Inflammatory macrophage treated with lipopolysaccharide for 1 hour (primary cell): Measurements from ENCODE around the gene CBL.
"Not testable (repeated sequence)": the region's sequence is repeated elsewhere in the genome, so short reads cannot be mapped to it uniquely, and the experiment has no call there.

Experiments
- DNase-seq, 2 donors: peaks; one replicate each; pipeline ENCODE4 v3.0.0-alpha.2; 2020 to 2022

CBL gene

DNA sequence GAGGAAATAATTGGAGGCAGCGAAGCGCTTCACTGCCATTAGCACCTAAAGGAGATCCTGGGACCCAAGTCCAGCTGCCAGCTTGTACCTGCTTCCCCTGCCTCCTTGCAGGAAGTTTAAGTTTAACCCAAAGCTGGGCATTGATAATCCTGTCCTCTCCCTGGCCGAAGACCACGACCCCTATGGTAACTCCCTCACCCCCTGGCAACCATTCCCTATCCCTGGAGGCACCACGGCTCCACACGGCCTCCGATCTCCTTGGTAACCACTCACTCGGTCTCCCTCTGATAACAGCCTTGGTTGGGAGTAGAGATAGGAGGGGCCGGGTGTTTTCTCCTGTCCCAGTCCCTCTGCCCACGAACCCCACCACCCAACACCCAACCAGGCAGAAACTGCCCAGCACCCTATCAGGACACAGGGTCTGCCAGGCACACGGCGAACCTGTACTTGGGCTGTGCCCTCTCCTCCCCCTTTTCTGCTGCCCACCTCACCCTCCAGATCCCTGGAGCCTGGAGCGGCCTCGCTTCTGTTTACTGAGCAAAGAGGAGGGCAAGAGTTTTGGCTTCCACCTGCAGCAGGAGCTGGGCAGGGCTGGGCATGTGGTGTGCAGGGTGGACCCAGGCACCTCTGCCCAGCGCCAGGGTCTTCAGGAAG is 20.0 kb upstream of the CBL start:
- DNase-seq = no peak

DNA sequence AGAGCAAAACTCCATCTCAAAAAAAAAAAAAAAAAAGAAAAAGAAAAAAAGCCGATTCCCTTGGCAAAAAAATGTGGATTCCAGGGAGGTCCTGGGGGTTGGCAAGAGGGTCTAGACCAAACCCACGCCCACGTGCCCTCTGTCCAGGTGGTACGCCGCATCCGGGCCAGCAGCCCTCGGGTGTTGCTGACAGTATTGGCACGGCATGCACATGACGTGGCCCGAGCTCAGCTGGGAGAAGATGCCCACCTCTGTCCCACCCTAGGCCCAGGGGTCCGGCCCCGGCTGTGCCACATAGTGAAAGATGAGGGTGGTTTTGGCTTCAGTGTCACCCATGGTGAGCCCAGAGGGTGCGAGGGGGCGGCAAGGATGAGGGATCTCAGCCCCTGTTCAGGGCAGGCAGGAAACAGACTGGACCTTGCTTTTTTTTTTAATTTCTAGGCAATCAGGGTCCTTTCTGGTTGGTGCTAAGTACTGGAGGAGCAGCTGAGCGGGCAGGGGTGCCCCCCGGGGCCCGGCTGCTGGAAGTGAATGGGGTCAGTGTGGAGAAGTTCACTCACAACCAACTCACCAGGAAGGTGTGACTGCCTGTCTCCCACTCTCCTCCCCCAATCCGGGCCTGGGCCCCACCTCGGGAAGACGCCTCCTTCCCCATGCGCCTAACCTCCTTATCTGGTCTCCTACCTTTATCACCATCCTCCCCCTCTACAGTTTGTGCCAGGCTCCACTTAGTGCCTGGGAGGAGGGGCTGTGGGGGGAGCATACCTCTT is 18.8 kb upstream of the CBL start:
- no peak for DNase-seq

GRCh38 chr11:119188067-119188466 is 18.1 kb upstream of the CBL start:
- no peak for DNase-seq

DNA sequence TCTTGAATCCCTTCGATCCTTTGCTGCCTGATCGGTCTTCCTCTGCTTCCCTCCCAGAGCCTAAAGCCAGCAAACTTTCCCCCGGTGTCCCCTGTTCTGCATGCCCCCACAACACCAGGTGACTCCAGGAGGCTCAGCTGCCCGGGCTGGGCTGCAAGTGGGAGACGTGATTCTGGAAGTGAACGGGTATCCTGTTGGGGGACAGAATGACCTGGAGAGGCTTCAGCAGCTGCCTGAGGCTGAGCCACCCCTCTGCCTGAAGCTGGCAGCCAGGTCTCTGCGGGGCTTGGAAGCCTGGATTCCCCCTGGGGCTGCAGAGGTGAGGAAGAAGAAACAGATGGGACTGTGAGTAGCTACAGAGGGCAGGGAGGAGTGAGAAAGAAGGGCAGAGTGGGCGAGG is 17.3 kb upstream of the CBL start:
- DNase-seq = no peak

DNA sequence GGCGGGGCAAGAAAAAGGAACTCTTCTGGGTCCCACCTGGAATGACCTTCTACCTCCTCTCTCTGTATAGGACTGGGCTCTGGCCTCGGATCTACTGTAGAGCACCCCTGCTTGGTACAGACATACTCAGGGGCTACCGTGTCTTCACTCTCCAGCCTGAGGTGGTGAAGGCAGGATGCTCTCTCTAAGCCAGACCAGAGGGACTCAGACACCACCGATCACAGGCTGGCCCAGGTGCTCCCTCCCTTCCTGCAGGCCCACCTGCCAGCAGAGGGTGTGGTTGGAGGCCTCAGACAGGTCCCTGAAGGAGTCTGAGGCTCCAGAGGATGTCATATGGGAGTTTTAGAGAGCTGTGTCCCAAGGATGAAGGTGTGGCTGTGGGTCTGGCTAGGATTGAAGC is 16.7 kb upstream of the CBL start:
- no peak for DNase-seq

GRCh38 chr11:119190531-119190930 is 15.6 kb upstream of the CBL start:
- no peak for DNase-seq

GRCh38 chr11:119191265-119191664 is 14.9 kb upstream of the CBL start:
- not testable (repeated sequence) for DNase-seq

DNA sequence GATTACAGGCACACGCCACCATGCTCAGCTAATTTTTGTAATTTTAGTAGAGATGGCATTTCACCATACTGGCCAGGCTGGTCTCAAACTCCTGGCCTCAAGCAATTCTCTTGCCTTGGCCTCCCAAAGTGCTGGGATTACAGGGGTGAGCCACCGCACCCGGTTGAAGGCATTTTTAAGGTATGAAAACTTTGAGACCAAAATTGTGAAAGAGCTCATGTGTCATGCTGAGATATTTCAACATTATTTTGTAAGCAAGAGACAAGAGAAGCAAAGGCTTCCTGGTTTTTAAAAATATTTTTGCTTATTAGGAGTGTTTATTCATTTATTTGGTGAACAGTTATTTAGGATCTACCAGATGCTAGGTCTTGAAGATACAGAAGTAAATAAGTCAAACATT is 14.0 kb upstream of the CBL start:
- DNase-seq = peak; percentile 70 to 84

DNA sequence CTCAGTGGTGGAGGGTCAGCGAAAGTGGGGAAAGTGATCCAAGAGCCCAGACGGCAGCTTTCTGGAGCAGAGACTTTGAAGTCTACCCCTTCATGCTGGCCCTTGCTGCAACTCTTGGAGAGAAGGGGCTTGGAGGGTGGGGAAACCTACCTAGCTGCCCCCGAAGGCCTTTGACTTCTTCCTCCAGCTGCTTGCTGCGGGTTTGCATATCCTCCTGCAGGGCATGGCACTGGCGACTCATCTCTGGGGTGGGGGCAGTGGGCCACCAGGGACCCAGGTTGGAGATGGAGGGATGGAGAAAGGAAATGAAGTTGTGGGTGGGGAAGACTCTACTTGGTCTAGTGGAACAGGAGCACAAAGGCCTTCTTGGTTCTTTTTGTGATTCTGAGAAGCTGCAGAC is 13.1 kb upstream of the CBL start:
- no peak for DNase-seq

DNA sequence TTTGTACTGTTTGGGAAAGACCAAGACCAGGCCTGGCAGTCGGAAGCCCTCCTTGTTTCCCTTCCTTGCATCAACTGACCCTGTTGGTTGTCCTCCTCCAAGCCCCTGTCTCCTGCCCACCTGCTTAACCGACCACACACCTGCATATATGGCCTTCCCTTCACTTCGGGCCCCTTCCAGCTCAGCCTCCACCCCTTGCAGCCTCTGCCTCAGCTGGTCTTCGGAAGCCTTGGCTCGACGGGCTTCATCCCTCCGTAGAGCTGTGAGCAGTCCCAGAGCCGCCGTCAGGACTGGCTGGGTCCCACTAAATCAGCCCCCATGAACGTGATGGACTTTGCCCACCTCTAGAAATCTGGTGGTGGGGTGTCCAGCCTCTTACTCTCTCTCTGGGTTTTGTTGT is 12.5 kb upstream of the CBL start:
- no peak for DNase-seq

DNA sequence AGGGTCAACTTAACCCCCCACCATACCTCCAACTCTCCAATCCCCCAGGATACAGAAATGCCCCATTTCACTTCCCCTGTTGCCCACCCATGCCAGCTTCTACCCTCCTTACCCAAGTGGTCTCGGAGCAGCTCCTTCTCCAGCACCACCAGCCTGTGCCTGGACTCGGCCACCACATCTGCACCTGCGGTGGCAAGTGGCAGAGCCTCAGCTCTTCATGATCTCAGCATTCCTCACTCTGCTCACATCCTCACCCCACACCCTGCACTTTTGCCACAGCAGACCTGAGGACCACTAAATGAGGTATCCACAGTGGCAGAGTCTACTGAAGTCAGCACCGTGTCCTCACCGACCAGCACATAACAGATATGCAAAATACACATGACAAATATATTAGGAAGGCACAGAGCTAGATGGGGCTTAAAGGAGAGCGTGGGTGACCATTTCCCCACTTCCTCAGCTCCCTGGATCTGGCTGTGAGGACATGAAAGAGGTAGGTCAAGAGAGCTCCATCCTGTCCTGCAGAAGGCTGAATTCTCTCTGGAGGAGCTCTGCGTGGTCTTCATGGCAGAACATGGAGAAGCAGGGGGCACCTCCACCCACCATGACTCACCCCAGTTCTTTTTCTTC is 11.2 kb upstream of the CBL start:
- peak; percentile 36 to 56 for DNase-seq

DNA sequence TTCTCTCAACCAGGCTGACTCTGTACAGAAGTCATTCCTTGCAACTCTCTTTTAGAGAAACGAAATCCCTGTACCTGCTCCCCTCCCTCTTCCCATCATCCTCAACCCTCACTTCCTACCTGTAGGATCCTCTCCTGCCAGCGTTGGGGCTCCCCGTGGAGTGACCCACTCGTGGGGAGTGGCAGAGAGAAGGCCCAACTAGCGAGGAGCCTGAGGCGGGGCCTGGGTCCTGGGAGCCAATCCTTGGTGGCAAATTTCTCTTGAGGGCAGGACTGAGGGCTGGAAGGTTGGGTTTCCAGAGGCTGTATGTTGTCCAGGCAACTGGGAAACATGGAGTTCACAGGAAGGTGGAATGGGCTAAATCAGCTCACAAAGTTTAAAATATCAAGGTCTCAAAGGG is 10.5 kb upstream of the CBL start:
- peak in 1 of 2 donors; percentile 22 for DNase-seq

DNA sequence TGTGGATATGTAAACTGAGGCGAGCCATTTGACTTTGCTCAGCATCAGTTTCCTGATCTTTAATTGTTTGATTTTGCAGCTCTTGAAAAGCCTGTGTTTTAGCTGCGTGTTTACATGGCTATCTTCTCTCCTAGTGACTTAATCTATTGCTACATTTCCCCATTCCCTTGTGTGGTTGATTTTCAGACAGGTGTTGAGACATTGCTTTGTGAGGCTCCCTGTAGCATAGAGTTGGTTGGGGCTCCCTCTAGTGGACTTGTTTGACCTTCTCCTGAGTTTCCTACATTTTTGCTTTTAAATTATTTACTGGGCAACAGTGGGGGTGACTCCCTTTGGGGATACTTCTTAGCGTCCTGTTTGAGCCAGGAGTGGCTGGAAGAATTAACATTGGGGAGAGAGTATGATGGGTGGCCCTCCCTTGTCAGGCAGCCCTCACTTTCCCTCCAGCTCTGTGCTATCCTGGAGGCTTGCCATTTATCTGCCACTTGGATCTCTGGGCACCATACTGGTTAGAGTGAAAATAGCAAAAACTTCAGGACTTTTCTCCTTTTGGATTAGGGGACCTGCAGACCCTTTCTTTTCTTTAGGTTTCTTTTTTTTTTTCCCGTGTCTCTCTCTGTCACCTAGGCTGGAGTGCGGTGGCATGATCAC is 9.2 kb upstream of the CBL start:
- peak; percentile 80 to 94 for DNase-seq

DNA sequence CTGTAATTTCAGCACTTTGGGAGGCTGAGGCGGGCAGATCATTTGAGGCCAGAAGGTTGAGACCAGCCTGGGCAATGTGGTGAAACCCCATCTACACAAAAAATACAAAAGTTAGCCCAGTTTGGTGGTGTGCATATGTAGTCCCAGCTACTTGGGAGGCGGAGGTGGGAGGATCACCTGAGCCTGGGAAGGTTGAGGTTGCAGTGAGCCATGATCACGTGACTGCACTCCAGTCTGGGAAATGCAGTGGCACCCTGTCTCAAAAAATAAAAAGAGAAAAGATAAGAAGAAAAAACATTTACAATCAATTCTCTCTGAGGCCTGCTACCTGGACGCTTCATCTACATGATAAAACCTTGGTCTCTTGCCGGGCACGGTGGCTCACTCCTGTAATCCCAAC is 7.2 kb upstream of the CBL start:
- no peak for DNase-seq

DNA sequence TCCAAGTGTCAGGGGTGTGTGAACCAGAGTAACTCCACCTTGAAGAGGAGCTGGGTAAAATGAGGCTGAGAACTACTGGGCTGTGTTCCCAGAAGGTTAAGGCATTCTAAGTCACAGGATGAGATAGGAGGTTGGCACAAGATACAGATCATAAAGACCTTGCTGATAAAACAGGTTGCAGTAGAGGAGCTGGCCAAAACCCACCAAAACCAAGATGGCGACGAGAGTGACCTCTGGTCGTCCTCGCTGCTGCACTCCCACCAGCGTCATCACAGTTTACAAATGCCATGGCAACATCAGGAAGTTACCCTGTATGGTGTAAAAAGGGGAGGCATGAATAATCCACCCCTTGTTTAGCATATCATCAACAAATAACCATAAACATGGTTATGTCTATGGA is 4.9 kb upstream of the CBL start:
- DNase-seq = not testable (repeated sequence)

GRCh38 chr11:119202554-119202953 is 3.6 kb upstream of the CBL start:
- no peak for DNase-seq

DNA sequence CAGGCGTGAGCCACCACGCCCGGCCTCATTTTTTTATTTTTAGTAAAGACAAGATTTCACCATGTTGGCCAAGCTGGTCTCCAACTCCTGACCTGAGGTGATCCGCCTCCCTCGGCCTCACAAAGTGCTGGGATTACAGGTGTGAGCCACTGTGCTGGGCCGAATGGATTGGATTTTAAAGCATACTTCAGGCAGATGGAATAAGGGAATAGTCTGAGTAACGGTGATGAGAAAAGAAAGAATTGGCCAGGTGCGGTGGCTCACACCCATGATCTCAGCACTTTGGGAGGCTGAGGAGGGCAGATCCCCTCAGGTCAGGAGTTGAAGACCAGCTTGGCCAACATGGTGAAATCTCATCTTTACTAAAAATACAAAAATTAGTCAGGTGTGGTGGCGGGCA is 2.1 kb upstream of the CBL start:
- DNase-seq = no peak

GRCh38 chr11:119205080-119205479 is 1.1 kb upstream of the CBL start:
- DNase-seq = peak; percentile 69 to 71

GRCh38 chr11:119206511-119207414 is 624 bp downstream of the CBL start:
- peak; percentile 62 to 66 for DNase-seq

- peak; percentile 28 to 55 for DNase-seq
Measured at GRCh38 chr11:119207415-119207960, 1.3 kb downstream of the CBL start.

DNA sequence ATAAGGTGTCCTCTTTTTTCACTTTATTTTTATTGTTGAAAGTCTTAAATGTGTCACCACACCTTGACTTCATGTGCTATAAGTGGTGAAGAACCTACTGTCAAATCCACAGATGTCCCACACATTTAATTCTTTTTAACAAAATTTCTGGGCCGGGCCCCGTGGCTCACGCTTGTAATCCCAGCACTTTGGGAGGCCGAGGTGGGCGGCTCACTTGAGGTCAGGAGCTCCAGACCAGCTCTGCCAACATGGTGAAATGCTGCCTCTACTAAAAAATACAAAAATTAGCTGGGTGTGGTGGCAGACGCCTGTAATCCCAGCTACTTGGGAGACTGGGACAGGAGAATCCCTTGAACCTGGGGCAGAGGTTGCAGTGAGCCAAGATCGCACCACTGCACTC is 3.0 kb downstream of the CBL start:
- no peak for DNase-seq

GRCh38 chr11:119210050-119210449 is 3.9 kb downstream of the CBL start:
- peak in 1 of 2 donors; percentile 39 for DNase-seq
